DLD1 (cell line): ENCODE results near the gene ST6GALNAC2.

Experiments used
- in situ Hi-C: cut with HindIII; loops from 2 replicates; pipeline ENCODE4 v1.10.0; 2017; ENCODE audit warnings: low sequenced_read_pairs

Gene ST6GALNAC2

DNA sequence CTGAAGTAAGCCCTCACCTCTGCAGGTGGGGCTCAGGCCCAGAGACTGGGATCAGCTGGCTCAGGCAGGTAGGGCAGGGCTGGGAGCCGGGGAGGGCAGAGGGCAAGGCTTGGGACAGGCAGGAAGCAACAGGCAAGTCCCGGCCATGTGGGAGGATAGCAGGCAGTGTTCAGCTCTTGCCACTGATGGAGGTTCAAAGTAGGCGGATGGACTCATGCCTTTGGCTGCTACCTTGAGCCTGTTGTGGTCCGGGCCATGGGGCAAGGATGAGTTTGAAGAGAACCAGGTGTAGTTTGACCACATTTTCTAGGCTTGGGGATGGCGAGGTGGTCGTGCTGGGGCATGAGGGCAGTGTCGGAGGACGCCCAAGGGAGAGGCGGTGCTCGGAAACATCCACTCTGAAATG, 43.1 kb downstream of the ST6GALNAC2 start:
- in situ Hi-C loops, result no loop called here

DNA sequence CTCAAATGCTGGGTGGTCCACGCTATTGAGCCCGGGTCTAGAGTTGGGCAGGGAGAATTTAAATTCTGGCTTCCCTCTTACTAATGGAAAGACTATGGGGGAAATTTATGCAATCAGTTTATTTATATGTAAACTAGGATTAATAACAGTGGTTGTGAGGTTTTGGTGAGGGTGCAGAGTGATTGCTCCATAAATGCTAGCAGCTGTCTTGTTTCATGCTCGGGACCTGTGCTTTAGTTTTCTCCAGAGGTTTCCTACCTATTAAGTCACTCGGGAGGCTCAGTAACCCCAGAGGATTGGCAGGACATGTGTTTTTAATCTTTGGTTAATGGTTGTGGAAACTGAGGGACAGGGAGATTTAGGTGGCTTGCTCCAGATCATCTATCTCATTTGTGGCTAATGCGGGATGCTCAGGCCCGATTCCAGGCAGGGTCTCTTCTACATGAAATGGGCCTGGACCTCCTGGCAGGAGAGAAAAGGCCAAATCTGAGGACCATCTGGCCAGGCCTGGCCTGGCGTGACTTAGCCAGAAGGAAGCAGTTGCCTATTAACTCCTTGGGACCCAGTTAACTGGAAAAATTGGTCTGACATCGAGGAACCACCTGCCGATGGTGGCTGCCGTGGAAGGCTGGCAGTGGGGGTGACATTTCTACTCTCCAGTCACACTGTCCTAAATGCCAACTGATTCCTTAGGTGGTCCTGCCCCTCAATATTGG, 43.8 kb downstream of the ST6GALNAC2 start:
- in situ Hi-C loops, result no loop called here

DNA sequence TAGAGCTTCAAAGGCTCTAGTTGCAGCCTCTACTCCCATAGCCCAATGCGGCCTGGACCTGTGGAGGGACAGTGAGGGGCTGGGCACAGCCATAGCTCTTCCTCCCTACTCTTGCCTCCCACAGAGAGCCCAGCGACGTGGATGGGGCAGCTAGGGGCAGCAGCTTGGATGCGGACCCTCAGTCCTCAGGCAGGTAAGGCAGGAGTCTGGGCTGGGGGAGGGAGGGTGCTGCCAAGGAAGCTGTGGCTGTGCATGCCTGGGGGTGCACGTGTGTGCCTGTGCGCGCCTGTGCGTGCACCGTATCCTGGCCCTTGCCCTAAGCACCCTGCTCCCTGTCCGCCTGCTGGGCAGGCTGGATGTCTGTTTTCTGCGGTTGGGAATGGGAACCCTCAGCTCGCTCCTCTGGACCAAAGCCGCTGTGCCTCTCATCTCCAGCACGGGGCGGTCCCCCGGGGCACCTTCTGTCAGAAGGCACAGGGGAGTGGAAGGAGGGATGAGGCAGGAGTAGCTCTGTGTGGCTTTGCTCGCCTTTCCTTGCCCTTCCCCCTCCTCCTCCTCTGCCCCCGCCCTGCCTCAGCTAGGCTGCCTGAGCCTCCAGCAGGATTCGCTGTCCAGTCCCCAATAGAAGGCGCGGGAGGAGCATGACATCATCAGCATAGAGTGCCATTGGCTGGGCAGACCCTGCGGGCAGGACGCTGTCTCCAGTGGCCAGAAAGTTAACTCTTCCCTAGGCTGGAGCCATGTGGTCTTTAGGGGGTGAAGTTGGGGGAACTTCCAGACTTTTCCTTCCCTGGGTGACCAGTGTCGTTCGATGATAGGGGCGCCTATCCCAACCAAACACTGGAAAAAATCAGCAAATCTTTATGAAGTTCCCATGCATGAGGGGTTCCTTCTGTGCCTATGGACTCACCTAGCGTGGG, 45.0 kb downstream of the ST6GALNAC2 start:
- in situ Hi-C loops, result no loop called here

DNA sequence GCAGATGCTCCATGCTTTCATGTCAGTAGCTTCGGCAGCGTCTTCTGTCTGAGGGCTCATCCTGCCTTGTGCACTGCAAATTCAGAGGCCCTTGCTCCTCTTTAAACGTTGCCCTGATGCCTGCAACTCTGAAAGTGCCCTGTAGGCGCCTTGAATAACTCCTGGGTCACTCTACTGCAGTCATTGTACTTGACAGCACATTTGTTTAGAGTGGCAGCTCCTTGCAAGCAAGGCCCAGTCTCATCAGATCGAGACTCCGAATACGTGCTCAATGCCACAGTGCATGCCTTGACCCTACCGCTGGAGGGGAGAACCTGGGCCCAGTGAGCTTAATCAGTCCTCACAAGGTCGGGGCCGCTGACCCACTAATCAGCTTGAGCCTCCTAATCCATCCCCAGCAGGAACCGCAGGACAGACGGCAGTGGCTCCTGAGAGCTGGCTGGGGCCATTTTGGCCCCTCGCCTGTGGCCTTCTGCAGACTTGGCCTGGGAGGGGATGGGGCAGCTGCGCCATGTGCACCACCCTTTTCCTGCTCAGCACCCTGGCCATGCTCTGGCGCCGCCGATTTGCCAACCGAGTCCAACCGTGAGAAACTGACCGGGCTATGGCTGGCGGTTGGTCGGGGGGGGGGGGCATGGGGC, 45.9 kb downstream of the ST6GALNAC2 start, which contains the start of gene PRCD:
Gene PRCD, plus strand, starts transcription at position 414 of the 641 bp plus-strand sequence. Its CDS starts 98 bp downstream, at position 512.
- in situ Hi-C loops, result loop anchor here (10.0 kb wide), 1 partner anchor 175 kb away; the partner anchor contains the start of gene MXRA7

DNA sequence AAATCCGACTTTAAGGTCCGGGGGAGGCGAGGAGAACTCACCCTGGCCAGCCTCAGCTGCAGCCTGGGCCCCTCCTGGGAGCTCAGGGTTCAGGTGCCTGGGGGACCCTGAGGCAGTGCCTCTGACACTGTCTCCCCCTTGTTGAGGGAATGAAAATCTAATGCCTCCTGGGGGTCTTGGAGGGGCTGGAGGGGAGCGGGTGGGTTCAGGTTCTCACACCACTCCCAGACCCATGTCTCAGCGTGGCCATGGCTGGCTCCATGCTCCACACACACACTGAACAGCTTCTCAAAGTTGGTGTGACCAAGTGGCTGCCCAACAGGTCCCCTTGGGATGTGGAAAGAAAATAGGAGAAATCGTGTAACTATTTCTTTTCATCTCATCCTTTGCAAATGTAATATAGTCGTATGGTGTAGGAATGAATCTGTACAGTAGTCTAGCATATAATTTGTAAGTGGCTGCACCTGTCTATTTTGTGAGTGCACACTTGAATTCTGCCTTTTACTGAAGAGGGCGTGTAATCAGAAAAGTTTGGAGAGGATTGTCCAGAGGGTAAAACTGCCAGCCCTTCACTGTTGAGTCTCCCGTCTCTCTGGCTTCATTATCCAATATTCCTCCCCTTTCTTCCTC, 46.6 kb downstream of the ST6GALNAC2 start:
- in situ Hi-C loops, result loop anchor here (10.0 kb wide), 1 partner anchor 176 kb away; the partner anchor contains the start of gene MXRA7

DNA sequence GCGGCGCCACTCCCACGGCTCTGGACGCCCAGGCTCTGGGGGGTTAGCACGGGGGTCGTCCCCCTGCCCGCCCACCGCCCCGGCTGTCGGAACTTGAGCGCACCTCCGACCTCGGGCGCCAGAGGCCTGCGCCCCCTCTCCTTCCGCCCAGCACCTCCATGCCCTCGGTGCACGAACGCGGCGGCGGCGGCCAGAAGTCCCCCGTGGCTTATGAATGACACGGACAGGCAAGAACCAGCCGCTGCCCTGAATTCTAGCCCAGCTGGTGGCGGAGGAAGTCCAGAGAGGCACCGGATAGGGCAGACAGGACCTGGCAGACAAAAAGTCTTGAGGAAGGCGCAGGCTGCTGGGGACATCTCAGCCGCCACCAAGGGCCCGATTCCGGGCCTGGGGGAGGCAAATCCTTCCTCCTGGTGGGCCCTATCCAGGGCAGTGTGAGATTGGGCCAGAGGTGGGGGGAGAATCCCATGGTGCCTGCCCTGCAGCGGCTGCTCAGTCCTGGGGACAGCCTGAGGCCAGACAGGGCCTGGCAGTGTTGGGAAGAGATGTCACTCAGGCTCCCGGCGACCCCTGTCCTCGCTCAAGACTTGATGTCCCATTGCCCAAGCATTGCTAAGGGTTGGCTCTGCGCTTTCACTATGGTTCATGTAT, 47.3 kb downstream of the ST6GALNAC2 start:
- in situ Hi-C loops, result loop anchor here (10.0 kb wide), 1 partner anchor 176 kb away; the partner anchor contains the start of gene MXRA7

DNA sequence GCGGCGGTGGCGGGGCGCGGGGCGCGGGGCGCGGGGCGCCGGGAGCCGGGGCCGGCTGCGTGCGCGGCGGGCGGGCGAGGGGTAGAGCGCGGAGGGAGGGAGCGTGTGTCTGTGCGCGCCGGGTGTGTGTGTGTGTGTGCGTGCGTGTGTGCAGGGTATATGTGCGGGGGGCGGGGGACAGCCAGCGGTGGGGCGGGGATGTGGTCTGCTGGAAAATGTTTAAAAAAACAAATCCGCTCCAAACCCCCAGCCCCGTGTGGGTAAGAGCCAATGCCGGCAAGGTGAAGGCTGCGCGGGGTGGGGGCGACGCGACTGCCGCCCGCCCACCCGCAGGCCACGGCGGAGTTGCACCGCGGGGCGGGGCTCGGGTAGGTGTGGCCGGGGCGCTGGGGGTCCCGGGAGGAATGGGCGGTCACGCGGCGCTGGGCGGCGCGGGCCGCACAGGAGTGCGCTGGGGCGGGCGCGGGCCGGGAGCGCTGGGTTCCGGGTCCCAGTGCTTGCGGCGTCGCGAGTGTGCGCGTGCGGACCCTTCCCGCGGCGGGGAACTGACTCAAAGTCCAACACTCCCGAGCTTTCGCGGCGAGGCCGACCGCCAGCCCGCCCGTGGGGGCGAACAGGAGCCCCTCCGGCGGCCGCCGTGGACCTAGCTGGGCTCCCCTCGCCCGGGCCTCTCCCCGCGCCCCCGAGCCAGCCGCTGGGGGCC, 47.9 kb downstream of the ST6GALNAC2 start, which contains the start of gene CYGB:
Gene CYGB, minus strand, starts transcription at position 132 of the 703 bp plus-strand sequence. CDS start 167 bp downstream, outside the sequence.
- in situ Hi-C loops, result loop anchor here (10.0 kb wide), 1 partner anchor 177 kb away; the partner anchor contains the start of gene MXRA7

DNA sequence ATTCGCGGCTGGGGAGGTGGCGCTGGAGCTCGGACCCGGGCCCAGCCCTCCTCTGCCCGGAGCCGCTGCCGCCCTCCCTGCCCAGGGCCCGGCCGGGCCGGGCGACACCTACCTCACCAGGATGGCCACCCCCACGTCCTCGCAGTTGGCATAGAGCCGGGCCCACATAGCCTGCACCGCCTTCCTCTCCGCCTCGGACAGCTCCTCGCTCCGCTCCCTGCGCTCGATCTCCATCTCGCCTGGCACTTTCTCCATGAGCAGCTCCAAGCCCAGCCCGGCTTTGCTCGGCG, 48.4 kb downstream of the ST6GALNAC2 start:
- in situ Hi-C loops, result loop anchor here (10.0 kb wide), 1 partner anchor 178 kb away; the partner anchor contains the start of gene MXRA7

DNA sequence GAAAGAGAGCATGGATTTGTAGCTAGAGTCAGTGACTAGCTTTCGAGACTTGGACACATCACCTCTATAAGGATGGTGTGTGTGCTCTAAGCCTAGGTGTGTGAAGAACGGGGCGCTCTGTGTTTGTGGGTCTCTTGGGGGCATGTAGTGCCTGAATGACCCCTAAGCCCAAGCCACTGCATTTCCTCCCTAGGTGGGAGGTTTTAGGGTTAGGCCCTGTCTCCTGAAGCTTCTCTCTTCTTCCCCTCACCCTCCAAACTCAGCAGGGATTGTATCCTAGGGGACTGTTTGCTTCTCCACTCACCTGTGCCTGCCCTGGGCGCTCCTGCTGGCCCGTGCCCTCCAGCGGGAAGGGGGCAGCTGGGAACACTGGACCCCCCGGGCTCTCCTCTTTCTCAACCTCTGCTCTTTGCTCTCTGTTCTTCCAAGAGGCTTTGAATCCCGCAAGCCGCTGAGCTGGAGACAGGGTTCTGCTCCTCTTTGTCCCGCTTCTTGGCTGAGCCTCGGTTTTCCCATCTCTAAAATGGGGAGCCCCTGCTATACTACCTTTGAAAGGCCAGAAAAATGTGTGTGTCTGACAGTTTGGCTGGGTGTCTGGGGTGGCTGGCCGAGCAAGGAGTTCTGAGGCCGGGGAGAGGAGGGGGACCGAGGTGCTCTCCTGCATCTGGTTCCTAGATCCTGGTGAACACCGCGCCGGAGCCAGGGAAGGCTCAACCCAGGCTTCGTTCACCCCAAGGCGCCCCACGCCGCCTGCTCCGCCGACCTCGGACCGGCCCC, 49.0 kb downstream of the ST6GALNAC2 start:
- in situ Hi-C loops, result loop anchor here (10.0 kb wide), 1 partner anchor 178 kb away; the partner anchor contains the start of gene MXRA7

DNA sequence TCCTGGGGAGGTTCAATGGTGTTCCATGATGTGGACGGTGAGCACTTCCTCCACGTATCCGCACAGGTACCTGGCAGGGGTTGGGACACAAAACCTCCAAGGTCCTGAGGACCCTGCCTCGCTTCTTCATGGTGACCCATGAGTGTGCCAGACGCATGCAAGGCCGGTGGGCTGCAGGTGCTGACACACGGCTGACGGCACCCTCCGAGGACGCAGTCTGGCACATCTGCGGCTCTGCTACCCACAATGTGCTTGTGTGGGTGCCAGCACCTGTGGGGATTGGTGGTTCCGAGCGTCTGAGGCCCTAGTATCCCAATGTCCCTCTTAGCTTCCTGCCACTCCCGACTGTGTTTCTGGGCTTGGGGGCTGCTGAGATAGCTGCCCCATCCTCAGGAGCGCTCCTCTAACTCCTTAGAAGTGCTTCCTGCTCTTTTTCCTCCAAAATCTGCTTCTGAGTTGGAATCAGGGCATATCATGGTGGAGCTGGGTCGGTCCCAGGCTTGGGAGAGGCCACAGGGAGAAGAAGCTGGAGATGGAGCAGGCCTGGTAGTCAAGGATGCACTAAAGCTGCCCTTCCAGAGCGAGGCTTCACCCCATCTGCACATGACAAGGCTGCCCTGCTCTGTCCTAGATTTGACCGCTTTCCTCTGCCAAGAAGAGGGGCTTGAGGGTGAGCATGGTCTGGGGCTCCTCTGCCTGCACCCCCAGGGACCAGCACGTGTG, 49.7 kb downstream of the ST6GALNAC2 start:
- in situ Hi-C loops, result loop anchor here (10.0 kb wide), 1 partner anchor 179 kb away; the partner anchor contains the start of gene MXRA7

DNA sequence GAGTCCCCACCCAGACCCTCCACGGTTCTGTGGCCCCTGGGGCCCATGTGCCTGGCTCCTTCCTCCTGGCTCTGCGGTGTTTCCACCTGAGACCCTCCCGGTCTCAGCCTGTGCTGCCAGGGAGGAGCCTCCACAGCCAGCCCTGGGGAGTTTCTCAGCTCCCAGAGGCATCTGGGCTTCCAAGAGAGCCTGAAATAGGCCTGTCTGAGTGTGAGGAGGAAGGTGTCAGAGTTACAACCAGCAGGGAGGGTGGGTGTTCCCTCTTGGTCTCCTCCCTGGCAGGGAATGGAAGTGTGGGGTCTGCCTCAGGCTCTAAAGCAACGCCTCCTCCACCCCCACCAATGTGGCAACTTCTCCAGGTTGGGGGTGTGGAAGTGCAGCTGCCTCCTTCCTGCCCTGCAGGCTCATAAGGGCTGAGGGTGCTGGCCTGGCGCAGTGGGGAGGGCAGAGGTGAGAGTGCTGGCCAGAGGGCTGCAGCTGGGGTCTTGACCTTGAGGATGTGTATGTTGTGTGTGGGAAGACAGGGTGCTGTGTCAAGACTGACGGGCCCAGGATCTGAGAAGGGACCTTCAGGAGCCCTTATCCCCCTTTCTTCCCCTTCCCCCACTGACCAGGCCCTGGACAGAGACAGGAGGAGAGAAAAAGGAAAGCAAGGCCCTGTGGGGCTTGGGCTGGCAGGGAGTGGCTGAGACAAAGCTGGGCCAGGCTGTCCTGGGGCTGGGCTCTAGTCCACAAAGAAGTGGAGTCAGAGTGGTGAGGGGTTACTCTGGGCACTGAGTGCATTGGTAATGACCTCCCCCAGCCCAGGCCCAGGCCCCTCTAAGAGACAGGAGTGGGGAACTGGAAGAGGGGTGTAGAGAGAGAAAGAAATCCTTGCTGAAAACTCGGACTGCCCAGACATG, 50.6 kb downstream of the ST6GALNAC2 start:
- in situ Hi-C loops, result loop anchor here (10.0 kb wide), 1 partner anchor 180 kb away; the partner anchor contains the start of gene MXRA7

DNA sequence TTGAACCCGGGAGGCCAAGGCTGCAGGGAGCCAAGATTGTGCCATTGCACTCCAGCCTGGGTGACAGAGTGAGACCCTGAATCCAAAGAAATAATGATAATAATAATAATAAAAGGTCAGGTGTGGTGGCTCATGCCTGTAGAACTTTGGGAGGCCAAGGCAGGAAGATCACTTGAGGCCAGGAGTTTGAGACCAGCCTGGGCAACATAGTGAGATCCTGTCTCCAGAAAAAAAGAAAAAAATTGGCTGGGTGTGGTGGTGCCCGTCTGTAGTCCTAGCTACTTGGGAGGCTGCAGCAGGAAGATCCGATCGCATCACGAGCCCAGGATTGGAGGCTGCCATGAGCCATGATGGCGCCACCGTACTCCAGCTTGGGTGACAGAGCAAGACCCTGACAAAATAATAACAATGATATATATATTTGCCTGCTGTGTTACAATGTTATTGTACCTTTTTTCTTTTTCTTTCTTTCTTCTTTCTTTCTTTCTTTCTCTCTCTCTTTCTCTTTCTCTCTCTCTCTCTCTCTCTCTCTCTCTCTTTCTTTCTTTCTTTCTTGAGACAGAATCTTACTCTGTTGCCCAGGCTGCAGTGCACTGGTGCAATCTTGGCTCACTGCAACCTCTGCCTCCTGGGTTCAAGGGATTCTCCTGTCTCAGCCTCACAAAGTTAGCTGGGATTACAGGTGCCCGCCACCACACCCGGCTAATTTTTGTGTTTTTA, 51.9 kb downstream of the ST6GALNAC2 start:
- in situ Hi-C loops, result loop anchor here (10.0 kb wide), 1 partner anchor 181 kb away; the partner anchor contains the start of gene MXRA7

DNA sequence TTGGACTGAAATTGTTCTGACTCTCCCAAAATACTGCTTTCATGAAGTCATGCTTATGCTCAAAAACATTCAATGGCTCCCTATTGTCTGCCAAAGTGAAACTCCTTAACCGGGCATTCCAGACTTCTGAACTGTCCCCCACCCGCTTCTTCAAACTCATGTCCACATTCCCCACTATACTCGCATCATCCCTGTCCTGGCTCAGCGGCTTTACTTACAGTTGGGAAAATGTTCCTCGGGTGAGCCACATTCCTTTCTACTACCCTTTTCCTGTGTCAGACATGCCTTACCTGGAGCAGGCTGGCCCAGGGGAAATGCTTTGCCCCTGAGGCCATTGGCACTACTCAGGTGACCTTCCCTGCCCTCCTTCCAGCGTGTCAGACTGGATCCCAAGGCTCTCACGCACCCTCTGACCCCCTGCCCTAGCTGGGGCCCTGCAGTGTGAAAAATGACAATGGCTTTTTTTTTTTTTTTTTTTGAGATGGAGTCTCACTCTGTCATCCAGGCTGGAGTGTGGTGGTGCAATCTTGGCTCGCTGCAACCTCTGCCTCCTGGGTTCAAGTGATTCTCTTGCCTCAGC, 53.5 kb downstream of the ST6GALNAC2 start:
- in situ Hi-C loops, result loop anchor here (10.0 kb wide), 1 partner anchor 183 kb away; the partner anchor contains the start of gene MXRA7

DNA sequence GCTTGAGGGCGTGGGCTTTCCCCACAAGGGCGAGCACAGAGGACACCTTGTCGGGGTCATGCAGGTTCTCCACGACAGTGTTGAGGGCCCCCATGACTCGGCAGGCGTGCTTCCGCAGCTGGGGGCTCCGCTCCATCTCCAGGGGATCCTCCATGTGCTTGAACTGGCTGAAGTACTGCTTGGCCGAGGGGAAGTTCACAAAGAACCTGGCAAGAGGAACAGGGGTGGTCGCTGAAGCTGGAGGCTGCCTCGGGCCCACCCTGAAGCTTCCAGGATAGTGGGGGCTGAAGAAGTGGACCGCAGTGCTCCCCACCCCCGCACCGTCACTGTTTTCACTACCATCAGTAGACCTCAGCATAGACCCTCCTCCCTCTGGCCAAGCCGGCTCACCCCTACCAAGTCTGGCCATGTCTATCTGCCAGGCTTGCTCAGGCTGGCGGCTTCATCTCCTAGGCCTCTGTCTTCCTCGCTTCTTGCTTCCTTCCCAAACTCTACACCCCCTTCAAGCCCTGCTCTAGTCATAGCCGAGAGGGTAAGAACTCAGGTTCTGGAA, 54.1 kb downstream of the ST6GALNAC2 start:
- in situ Hi-C loops, result loop anchor here (10.0 kb wide), 1 partner anchor 183 kb away; the partner anchor contains the start of gene MXRA7
